ENCODE data around the gene TTLL11. TPM values are rescaled to one million over a fixed set of nuclear protein-coding genes. Genes with fewer than 3 reads are reported as not detected.

TTLL11 gene
- total and polyA plus RNA-seq, 2 experiments from 2014 or later: 0.57 to 1.4 TPM

GRCh38 chr9:122125509-122126330 lies 32.6 kb upstream of the TTLL11 start (continued):
- TF ChIP-seq, protein P1, sequence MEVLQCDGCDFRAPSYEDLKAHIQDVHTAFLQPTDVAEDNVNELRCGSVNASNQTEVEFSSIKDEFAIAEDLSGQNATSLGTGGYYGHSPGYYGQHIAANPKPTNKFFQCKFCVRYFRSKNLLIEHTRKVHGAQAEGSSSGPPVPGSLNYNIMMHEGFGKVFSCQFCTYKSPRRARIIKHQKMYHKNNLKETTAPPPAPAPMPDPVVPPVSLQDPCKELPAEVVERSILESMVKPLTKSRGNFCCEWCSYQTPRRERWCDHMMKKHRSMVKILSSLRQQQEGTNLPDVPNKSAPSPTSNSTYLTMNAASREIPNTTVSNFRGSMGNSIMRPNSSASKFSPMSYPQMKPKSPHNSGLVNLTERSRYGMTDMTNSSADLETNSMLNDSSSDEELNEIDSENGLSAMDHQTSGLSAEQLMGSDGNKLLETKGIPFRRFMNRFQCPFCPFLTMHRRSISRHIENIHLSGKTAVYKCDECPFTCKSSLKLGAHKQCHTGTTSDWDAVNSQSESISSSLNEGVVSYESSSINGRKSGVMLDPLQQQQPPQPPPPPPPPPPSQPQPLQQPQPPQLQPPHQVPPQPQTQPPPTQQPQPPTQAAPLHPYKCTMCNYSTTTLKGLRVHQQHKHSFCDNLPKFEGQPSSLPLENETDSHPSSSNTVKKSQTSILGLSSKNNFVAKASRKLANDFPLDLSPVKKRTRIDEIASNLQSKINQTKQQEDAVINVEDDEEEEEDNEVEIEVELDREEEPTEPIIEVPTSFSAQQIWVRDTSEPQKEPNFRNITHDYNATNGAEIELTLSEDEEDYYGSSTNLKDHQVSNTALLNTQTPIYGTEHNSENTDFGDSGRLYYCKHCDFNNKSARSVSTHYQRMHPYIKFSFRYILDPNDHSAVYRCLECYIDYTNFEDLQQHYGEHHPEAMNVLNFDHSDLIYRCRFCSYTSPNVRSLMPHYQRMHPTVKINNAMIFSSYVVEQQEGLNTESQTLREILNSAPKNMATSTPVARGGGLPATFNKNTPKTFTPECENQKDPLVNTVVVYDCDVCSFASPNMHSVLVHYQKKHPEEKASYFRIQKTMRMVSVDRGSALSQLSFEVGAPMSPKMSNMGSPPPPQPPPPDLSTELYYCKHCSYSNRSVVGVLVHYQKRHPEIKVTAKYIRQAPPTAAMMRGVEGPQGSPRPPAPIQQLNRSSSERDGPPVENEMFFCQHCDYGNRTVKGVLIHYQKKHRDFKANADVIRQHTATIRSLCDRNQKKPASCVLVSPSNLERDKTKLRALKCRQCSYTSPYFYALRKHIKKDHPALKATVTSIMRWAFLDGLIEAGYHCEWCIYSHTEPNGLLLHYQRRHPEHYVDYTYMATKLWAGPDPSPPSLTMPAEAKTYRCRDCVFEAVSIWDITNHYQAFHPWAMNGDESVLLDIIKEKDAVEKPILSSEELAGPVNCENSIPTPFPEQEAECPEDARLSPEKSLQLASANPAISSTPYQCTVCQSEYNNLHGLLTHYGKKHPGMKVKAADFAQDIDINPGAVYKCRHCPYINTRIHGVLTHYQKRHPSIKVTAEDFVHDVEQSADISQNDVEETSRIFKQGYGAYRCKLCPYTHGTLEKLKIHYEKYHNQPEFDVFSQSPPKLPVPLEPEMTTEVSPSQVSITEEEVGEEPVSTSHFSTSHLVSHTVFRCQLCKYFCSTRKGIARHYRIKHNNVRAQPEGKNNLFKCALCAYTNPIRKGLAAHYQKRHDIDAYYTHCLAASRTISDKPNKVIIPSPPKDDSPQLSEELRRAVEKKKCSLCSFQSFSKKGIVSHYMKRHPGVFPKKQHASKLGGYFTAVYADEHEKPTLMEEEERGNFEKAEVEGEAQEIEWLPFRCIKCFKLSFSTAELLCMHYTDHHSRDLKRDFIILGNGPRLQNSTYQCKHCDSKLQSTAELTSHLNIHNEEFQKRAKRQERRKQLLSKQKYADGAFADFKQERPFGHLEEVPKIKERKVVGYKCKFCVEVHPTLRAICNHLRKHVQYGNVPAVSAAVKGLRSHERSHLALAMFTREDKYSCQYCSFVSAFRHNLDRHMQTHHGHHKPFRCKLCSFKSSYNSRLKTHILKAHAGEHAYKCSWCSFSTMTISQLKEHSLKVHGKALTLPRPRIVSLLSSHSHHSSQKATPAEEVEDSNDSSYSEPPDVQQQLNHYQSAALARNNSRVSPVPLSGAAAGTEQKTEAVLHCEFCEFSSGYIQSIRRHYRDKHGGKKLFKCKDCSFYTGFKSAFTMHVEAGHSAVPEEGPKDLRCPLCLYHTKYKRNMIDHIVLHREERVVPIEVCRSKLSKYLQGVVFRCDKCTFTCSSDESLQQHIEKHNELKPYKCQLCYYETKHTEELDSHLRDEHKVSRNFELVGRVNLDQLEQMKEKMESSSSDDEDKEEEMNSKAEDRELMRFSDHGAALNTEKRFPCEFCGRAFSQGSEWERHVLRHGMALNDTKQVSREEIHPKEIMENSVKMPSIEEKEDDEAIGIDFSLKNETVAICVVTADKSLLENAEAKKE (CRISPR knock-in tag; IDR thresholded peaks at IDR 0.05): no peak
- no peak for TF ChIP-seq ZNF331 (CRISPR knock-in tag; IDR thresholded peaks at IDR 0.05; ENCODE audit: low read depth)

GRCh38 chr9:122125158-122125508 lies 32.0 kb upstream of the TTLL11 start:
- H3K27me3 Mint-ChIP-seq (ENCODE audit: insufficient read depth, low read depth, poor library complexity): peaks cover 40% of the 10 kb centered on the region
- H3K4me1 ChIP-seq (ENCODE audit: insufficient read depth): peaks cover 12% of the 10 kb centered on the region
- no peaks in the 10 kb centered on the region for H3F3A ChIP-seq (replicated peaks; ENCODE audit: low read depth)
- H3K36me3 Mint-ChIP-seq (ENCODE audit: low read depth): no peaks in the 10 kb centered on the region
- peaks cover 30% of the 10 kb centered on the region for H3K27me3 ChIP-seq (ENCODE audit: insufficient read depth)
- no peaks in the 10 kb centered on the region for H3K79me2 ChIP-seq (replicated peaks; ENCODE audit: insufficient read depth)
- no peaks in the 10 kb centered on the region; the same call in 2 of the 3 replicates for H3K9me3 Mint-ChIP-seq
- no peaks in the 10 kb centered on the region for H4K20me1 ChIP-seq (replicated peaks; ENCODE audit: insufficient read depth)
- H3K4me3 Mint-ChIP-seq: peak overlapping the region; percentile 74; the same call in 2 of the 3 replicates
- no peak overlapping the region for H3K27ac Mint-ChIP-seq
- no peaks in the 10 kb centered on the region for H3K9me2 ChIP-seq (ENCODE audit: insufficient read depth)
- DNase-seq (ENCODE audit: low spot score) (peak; percentile 83), ATAC-seq (peak; percentile 74)
- no peak overlapping the region for H2AFZ ChIP-seq
- peak overlapping the region; percentile 89; the same call in 1 of the 2 replicates for H3K4me2 ChIP-seq
- H3K4me1 Mint-ChIP-seq: peaks cover 17% of the 10 kb centered on the region; the same call in 2 of the 3 replicates
- no peak overlapping the region for H3K27ac ChIP-seq (ENCODE audit: low read depth)
- H3K36me3 ChIP-seq (ENCODE audit: insufficient read depth): no peaks in the 10 kb centered on the region
- no peak overlapping the region for H3K4me3 ChIP-seq
- no peak for TF ChIP-seq REST (IDR thresholded peaks at IDR 0.05; ENCODE audit: unreplicated experiment)
- no peak for TF ChIP-seq CREB1 (CRISPR knock-in tag; IDR thresholded peaks at IDR 0.05; ENCODE audit: low read depth)
- no peak for TF ChIP-seq NANOG (IDR thresholded peaks at IDR 0.05; ENCODE audit: borderline replicate concordance)
- peak; percentile 96 to 99 for TF ChIP-seq CTCF (conservative IDR thresholded peaks at IDR 0.05; ENCODE audit: low read depth in 2 of 2)
- TF ChIP-seq EZH2phosphoT487 (IDR thresholded peaks at IDR 0.05; ENCODE audit: unreplicated experiment): no peak
- TF ChIP-seq STAT1 (IDR thresholded peaks at IDR 0.05; ENCODE audit: unreplicated experiment): no peak
- no peak for TF ChIP-seq ZNF114 (CRISPR knock-in tag; IDR thresholded peaks at IDR 0.05)
- TF ChIP-seq EZH2 (IDR thresholded peaks at IDR 0.05; ENCODE audit: low read depth, unreplicated experiment): peak; percentile 42
